ENCODE results near the gene UBE2E2. TPM values are rescaled to one million over a fixed set of nuclear protein-coding genes. Genes with fewer than 3 reads are reported as not detected.

The UBE2E2 gene
- total RNA-seq, 1 donor from 2014 or later: 55.8 TPM

DNA sequence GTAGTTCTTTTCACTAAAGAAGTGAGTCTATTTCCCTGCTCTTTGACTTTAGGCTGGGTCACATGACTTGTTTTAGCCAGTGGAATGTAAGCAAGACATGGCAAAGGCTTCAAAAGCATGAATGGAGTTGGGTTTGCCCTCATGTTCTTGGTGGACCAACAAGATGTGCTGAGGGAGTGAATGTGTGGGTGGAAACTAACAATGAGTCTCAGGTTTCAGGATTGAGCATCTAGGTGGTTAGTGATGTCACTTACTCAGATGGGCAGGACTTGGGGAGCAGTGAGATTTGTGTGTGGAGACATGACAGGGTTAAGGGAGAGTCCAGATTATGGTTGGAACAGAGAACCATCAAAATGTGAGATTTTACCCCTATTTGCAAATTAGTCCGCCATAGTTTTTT, 421.2 kb downstream of the UBE2E2 start:
- TF ChIP-seq, protein P1, sequence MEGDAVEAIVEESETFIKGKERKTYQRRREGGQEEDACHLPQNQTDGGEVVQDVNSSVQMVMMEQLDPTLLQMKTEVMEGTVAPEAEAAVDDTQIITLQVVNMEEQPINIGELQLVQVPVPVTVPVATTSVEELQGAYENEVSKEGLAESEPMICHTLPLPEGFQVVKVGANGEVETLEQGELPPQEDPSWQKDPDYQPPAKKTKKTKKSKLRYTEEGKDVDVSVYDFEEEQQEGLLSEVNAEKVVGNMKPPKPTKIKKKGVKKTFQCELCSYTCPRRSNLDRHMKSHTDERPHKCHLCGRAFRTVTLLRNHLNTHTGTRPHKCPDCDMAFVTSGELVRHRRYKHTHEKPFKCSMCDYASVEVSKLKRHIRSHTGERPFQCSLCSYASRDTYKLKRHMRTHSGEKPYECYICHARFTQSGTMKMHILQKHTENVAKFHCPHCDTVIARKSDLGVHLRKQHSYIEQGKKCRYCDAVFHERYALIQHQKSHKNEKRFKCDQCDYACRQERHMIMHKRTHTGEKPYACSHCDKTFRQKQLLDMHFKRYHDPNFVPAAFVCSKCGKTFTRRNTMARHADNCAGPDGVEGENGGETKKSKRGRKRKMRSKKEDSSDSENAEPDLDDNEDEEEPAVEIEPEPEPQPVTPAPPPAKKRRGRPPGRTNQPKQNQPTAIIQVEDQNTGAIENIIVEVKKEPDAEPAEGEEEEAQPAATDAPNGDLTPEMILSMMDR (conservative IDR thresholded peaks at IDR 0.05): no peak
- Mint-ChIP-seq H3K4me1 (ENCODE audit: unreplicated experiment) (peaks cover 4% of the 10 kb centered on the region), H3K9me3 (peaks cover 4% of the 10 kb centered on the region), H3K27me3 (no peaks in the 10 kb centered on the region), H3K27ac (no peak overlapping the region), H3K4me3 (no peak overlapping the region), H3K36me3 (no peaks in the 10 kb centered on the region)
- DNase-seq (ENCODE audit: extremely low spot score, unreplicated experiment): no peak

DNA sequence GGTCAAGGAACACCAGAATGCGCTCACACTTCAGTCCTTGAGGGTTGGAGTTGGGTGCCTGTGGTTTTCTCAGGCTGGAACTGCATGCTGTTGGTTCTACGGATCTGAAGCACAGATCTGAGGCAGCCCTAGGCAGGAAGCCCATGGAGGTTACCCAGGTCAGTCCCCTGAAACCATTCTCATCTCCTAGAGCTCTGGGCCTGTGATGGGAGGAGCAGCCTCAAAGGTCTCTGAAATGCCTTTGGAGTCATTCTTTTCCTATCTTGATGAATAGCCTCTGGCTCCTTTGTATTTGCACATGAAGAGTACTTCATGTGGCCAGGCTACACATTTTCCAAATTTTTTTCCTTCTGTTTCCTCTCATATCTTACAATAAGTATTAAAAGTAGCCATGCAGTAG, 423.3 kb downstream of the UBE2E2 start:
- no peaks in the 10 kb centered on the region for H3K27me3 Mint-ChIP-seq
- DNase-seq (ENCODE audit: extremely low spot score, unreplicated experiment): no peak
- peaks cover 4% of the 10 kb centered on the region for H3K4me1 Mint-ChIP-seq (ENCODE audit: unreplicated experiment)
- peaks cover 4% of the 10 kb centered on the region for H3K9me3 Mint-ChIP-seq
- no peak overlapping the region for H3K27ac Mint-ChIP-seq
- TF ChIP-seq, protein P1 (conservative IDR thresholded peaks at IDR 0.05): no peak
- H3K36me3 Mint-ChIP-seq: no peaks in the 10 kb centered on the region
- no peak overlapping the region for H3K4me3 Mint-ChIP-seq

DNA sequence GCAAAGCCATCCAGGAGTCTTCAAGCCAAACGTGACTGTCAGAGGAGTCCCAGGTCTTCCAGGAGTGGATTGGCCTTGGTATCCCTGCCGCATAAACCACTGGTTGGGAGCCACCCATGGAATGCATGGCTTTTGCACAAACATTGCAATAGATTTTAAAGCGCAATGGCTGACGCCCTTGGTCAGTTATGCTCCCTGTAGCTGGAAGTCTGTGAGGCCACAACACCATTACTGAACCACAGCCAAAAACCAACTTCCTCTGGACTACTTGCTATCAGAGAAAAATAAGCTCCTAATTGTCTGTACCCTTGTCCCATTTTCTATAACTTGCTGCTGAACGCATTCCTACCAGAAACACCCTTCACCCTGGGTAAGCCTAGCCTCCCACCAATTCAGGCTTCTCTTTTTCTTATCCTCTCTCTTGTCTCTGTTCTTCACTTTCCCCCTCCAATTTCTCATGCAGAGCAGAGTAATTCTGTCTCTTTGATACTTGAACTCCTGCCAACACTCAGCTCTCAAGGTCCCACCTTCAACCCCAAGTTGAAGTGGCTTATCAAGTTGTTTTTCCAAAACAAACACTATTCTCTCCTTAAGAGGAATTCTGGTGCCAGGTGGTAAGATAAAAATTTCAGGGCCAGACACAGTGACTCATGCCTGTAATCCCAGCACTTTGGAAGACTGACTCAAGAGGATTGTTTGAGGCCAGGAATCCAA, 426.2 kb downstream of the UBE2E2 start:
- Mint-ChIP-seq H3K27ac (no peak overlapping the region), H3K27me3 (no peaks in the 10 kb centered on the region), H3K4me1 (ENCODE audit: unreplicated experiment) (peaks cover 4% of the 10 kb centered on the region), H3K4me3 (no peak overlapping the region), H3K36me3 (no peaks in the 10 kb centered on the region), H3K9me3 (peaks cover under 1% of the 10 kb centered on the region)
- TF ChIP-seq, protein P1 (conservative IDR thresholded peaks at IDR 0.05): no peak
- DNase-seq (ENCODE audit: extremely low spot score, unreplicated experiment): no peak

DNA sequence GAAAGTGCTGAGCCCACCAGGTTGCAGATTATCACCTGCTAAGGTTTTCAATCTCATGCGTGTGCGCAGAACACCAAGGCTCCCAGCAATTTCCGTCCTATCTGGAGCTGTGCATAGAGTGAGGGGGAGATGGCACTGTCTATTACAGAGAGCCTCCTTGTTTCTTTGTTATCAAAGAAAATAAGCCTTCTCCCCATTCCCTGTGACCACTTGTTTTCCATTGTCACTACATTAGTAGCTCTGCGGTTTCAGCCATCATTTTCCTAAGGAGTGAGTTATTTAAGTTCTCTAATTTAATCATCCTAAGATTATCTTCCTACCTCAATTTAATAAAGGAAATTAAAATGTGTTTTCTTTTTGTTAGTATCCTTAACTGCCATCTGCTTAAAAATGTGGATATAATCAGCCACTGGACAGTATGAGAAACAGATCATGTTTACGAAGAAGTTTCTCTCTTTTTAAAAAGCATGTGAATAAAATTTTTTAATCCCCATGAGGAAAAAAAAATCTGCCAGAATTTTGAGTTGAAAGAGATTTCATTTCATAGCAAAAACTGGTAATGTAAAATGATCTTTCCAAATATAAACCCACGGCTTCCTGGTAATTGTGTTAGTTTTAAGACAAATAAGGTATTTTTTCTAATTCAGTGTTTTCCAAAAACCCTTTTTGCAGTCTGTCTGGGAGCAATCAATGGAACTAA, 430.3 kb downstream of the UBE2E2 start:
- Mint-ChIP-seq H3K9me3 (peaks cover 10% of the 10 kb centered on the region), H3K27ac (no peak overlapping the region), H3K27me3 (no peaks in the 10 kb centered on the region), H3K4me1 (ENCODE audit: unreplicated experiment) (peaks cover 4% of the 10 kb centered on the region), H3K36me3 (no peaks in the 10 kb centered on the region), H3K4me3 (no peak overlapping the region)
- TF ChIP-seq, protein P1 (conservative IDR thresholded peaks at IDR 0.05): no peak
- DNase-seq (ENCODE audit: extremely low spot score, unreplicated experiment): no peak

DNA sequence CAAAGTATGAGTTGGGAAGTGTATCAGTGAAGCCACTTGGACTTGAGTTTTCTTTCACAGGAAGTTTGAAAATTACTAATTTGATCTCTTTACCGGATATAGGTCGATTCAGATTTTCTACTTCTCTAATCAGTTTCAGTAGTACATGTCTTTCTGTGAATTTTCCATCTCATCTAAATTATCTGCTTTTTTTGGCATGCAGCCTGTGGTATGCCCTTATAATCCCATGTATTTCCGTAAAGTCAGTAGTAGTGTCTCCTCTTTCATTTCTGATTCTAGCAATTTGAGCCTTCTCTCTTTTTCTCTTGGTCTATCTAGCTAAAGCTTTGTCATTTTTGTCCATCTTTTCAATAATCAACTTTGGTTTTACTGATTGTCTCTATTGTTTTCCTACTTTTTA, 434.2 kb downstream of the UBE2E2 start:
- TF ChIP-seq, protein P1 (conservative IDR thresholded peaks at IDR 0.05): no peak
- Mint-ChIP-seq H3K9me3 (peaks cover 10% of the 10 kb centered on the region), H3K4me3 (no peak overlapping the region), H3K36me3 (no peaks in the 10 kb centered on the region), H3K4me1 (ENCODE audit: unreplicated experiment) (peaks cover 7% of the 10 kb centered on the region), H3K27ac (no peak overlapping the region), H3K27me3 (no peaks in the 10 kb centered on the region)
- DNase-seq (ENCODE audit: extremely low spot score, unreplicated experiment): no peak
